SK-N-MC (cell line): Measurements from ENCODE around the gene NADK2.

Experiments
- EZH2 ChIP-seq: fragments of 200-600 bp; sonication (generic); IDR thresholded peaks from one replicate; pipeline ENCODE4 v1.6.1; 2017; ENCODE audit warnings: antibody characterized with exemption
- FOXP2 ChIP-seq: optimal IDR thresholded peaks from 2 replicates; pipeline ENCODE3; 2011; ENCODE audit warnings: mild to moderate bottlenecking, moderate library complexity; ENCODE audit not compliant: insufficient read depth; ENCODE audit errors: extremely low read length, control extremely low read depth
- POLR2AphosphoS5 ChIP-seq: IDR thresholded peaks from 2 replicates; pipeline ENCODE4 v1.6.1; 2012; ENCODE audit warnings: mild to moderate bottlenecking, low read depth, low read length, borderline replicate concordance

GRCh38 chr5:36267905-36268304 is 26.2 kb upstream of the NADK2 start:
- TF ChIP-seq EZH2 (no peak), POLR2AphosphoS5 (no peak), FOXP2 (no peak)
